A673 (cell line): ENCODE results near the gene SLX9. TPM values are rescaled to one million over a fixed set of nuclear protein-coding genes. Genes with fewer than 3 reads are reported as not detected.

ENCODE experiments used
- BruUV-seq: library from RNA; stranded (reverse); fragments of 400-500 nt; replicated peaks from 2 replicates; lab custom pipeline; 2021; lab: Mats Ljungman, UMichigan
- CTCF ChIA-PET: fragments of 300-600 bp; sonication (Branson Sonifier 250); formaldehyde crosslinking; loops from one replicate; lab custom pipeline; 2022; ENCODE audit warnings: antibody characterized with exemption; lab: Charles Lee
- POLR2A ChIA-PET: fragments of 300-600 bp; sonication (Branson Sonifier 250); formaldehyde crosslinking; loops from one replicate; lab custom pipeline; 2022; ENCODE audit warnings: antibody characterized with exemption; ENCODE audit not compliant: low non-redundant PET; lab: Charles Lee
- DNase-seq: peaks from one replicate; pipeline ENCODE4 v3.0.0-alpha.2; 2015; ENCODE audit warnings: low spot score
- H3K27ac ChIP-seq: fragments of 200-600 bp; sonication (generic); 2 replicates; pipeline ENCODE4 v1.5.1; 2016; ENCODE audit warnings: mixed run types, low read depth, mild to moderate bottlenecking, mixed read lengths, antibody characterized with exemption, low read length; ENCODE audit not compliant: poor library complexity, severe bottlenecking
- H3K27me3 ChIP-seq: fragments of 200-600 bp; sonication (generic); replicated peaks from 2 replicates; pipeline ENCODE4 v1.6.1; 2017; ENCODE audit warnings: mixed run types, low read depth, mild to moderate bottlenecking, mixed read lengths, antibody characterized with exemption, low read length; ENCODE audit not compliant: insufficient read depth, poor library complexity
- H3K36me3 ChIP-seq: fragments of 200-600 bp; sonication (generic); 2 replicates; pipeline ENCODE4 v1.6.1; 2016; ENCODE audit warnings: mixed run types, mild to moderate bottlenecking, mixed read lengths, antibody characterized with exemption, low read length; ENCODE audit not compliant: insufficient read depth, poor library complexity, severe bottlenecking
- H3K4me1 ChIP-seq: fragments of 200-600 bp; sonication (generic); 2 replicates; pipeline ENCODE4 v1.6.1; 2017; ENCODE audit warnings: mixed run types, mild to moderate bottlenecking, mixed read lengths, antibody characterized with exemption, low read length; ENCODE audit not compliant: insufficient read depth, poor library complexity, severe bottlenecking
- H3K4me3 ChIP-seq: fragments of 200-600 bp; sonication (generic); 2 replicates; pipeline ENCODE4 v1.5.1; 2016; ENCODE audit warnings: low read depth, mixed run types, mild to moderate bottlenecking, mixed read lengths, low read length; ENCODE audit not compliant: poor library complexity, severe bottlenecking
- H3K9me3 ChIP-seq: fragments of 200-600 bp; sonication (generic); 2 replicates; pipeline ENCODE4 v1.6.1; 2016; ENCODE audit warnings: mixed run types, low read depth, mild to moderate bottlenecking, mixed read lengths, antibody characterized with exemption, low read length; ENCODE audit not compliant: poor library complexity, severe bottlenecking
- CTCF ChIP-seq: fragments of 300-800, 200-600 bp; sonication (generic); conservative IDR thresholded peaks from 2 replicates; pipeline ENCODE4 v1.5.1; 2017; ENCODE audit warnings: low read depth, mild to moderate bottlenecking, antibody characterized with exemption, low read length, moderate library complexity, mixed read lengths
- EZH2 ChIP-seq: fragments of 200-600 bp; sonication (generic); IDR thresholded peaks from 2 replicates; pipeline ENCODE4 v1.6.1; 2017; ENCODE audit warnings: borderline replicate concordance, low read depth, mild to moderate bottlenecking, mixed read lengths, antibody characterized with exemption, low read length; ENCODE audit not compliant: poor library complexity, severe bottlenecking
- intact Hi-C: fragments of 100-400 bp; cut with micrococcal nuclease; formaldehyde crosslinking; loops from one replicate; pipeline ENCODE4 v1.10.0; 2022; ENCODE audit not compliant: unreplicated experiment
- total RNA-seq: library from RNA; stranded (reverse); gene quantifications from 2 replicates; pipeline ENCODE4 v1.2.3, GENCODE V29; 2021

The SLX9 gene
- total RNA-seq, 1 experiment from 2014 or later, result 114 TPM

GRCh38 chr21:45010096-45010495 is 70.3 kb downstream of the SLX9 start:
- no peak for DNase-seq
- peaks cover 12% of the 10 kb centered on the region for H3K4me1 ChIP-seq
- POLR2A ChIA-PET, result no interaction called here
- no peak overlapping the region for H3K27ac ChIP-seq
- no peaks in the 10 kb centered on the region for H3K27me3 ChIP-seq
- intact Hi-C loops, result no loop called here
- H3K9me3 ChIP-seq, result no peaks in the 10 kb centered on the region
- H3K4me3 ChIP-seq, result no peak overlapping the region
- no peaks in the 10 kb centered on the region for H3K36me3 ChIP-seq
- CTCF ChIA-PET, result no interaction called here
- no TSS peak for BruUV-seq
- TF ChIP-seq CTCF (no peak), EZH2 (no peak)

DNA sequence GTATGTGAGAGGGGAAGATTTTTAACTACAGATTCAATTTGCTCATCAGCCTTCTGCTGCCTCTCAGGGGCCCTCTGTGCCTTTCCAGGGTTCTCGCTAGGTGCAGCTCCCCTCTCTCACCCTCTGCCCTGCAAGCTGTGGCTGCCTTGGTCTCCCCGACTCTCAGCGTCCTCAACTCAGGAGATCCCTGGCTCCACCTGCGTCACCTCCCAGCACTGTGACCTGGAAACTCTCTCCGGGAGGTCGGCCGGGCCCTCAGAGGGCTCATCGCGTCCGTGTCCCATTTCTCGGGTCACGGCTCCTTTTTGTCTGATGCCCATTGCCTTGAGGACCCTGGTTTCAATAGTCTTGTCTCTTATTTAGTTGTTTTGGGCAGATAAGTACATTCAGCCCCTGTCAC is 71.0 kb downstream of the SLX9 start:
- no TSS peak for BruUV-seq
- H3K27me3 ChIP-seq, result no peaks in the 10 kb centered on the region

GRCh38 chr21:45011426-45011825 is 71.6 kb downstream of the SLX9 start:
- no peaks in the 10 kb centered on the region for H3K9me3 ChIP-seq
- TF ChIP-seq EZH2 (no peak), CTCF (no peak)
- BruUV-seq, result no TSS peak
- H3K27me3 ChIP-seq, result no peaks in the 10 kb centered on the region
- CTCF ChIA-PET, result no interaction called here
- H3K4me3 ChIP-seq, result no peak overlapping the region
- H3K36me3 ChIP-seq, result no peaks in the 10 kb centered on the region
- intact Hi-C loops, result no loop called here
- no peak for DNase-seq
- POLR2A ChIA-PET, result no interaction called here
- no peak overlapping the region for H3K27ac ChIP-seq
- peaks cover 13% of the 10 kb centered on the region for H3K4me1 ChIP-seq

More for the DNA sequence above, 71.0 kb downstream of the SLX9 start:
- no peak for TF ChIP-seq CTCF
- TF ChIP-seq EZH2, result no peak
- ChIA-PET CTCF (no interaction called here), POLR2A (no interaction called here)
- H3K27ac ChIP-seq, result no peak overlapping the region
- intact Hi-C loops, result no loop called here
- no peak for DNase-seq
- no peaks in the 10 kb centered on the region for H3K9me3 ChIP-seq
- H3K4me1 ChIP-seq, result peaks cover 13% of the 10 kb centered on the region
- no peaks in the 10 kb centered on the region for H3K36me3 ChIP-seq
- no peak overlapping the region for H3K4me3 ChIP-seq
